ENCODE results near the gene SBNO1. TPM values are rescaled to one million over a fixed set of nuclear protein-coding genes. Genes with fewer than 3 reads are reported as not detected.
"Not testable (repeated sequence)": the region's sequence is repeated elsewhere in the genome, so short reads cannot be mapped to it uniquely, and the experiment has no call there.

SBNO1 gene
- total RNA-seq (2021) (54.9 and 58.6 TPM in 2 replicates), Bru-seq, nascent RNA (percentile 83 among the genes with signal in this experiment), BruChase-seq, experiment 1, labeled RNA remaining after a 2-hour chase (percentile 93 among the genes with signal in this experiment), BruChase-seq, experiment 2, labeled RNA remaining after a 6-hour chase (percentile 94 among the genes with signal in this experiment)
- long read RNA-seq, full-length matches to known transcripts, result 19 of 58 reads
- long read RNA-seq, partial matches to known transcripts, result 21 of 58 reads
- long read RNA-seq, other reads (novel, unspliced or antisense), result 18 of 58 reads

- Histone ChIP-seq H3K27ac (ENCODE audit: low read depth, low read length, poor library complexity, severe bottlenecking) (peak within 1 kb of the TSS; percentile 86), H3K27me3 (replicated peaks; ENCODE audit: insufficient read depth, low read depth, low read length, poor library complexity) (no peaks in the 10 kb centered on the region), H3K36me3 (ENCODE audit: insufficient read depth, low read length, poor library complexity, severe bottlenecking) (peaks cover 3% of the 10 kb centered on the region), H3K4me3 (ENCODE audit: low read depth, low read length, poor library complexity, severe bottlenecking) (peak within 1 kb of the TSS; percentile 94), H3K4me1 (ENCODE audit: insufficient read depth, low read length, poor library complexity, severe bottlenecking) (peaks cover 6% of the 10 kb centered on the region), H3K9me3 (ENCODE audit: low read depth, low read length, poor library complexity, severe bottlenecking) (no peaks in the 10 kb centered on the region)
- TF ChIP-seq EZH2 (IDR thresholded peaks at IDR 0.05; ENCODE audit: borderline replicate concordance, low read depth, low read length, poor library complexity, severe bottlenecking), result no peak
- TF ChIP-seq, protein P1, sequence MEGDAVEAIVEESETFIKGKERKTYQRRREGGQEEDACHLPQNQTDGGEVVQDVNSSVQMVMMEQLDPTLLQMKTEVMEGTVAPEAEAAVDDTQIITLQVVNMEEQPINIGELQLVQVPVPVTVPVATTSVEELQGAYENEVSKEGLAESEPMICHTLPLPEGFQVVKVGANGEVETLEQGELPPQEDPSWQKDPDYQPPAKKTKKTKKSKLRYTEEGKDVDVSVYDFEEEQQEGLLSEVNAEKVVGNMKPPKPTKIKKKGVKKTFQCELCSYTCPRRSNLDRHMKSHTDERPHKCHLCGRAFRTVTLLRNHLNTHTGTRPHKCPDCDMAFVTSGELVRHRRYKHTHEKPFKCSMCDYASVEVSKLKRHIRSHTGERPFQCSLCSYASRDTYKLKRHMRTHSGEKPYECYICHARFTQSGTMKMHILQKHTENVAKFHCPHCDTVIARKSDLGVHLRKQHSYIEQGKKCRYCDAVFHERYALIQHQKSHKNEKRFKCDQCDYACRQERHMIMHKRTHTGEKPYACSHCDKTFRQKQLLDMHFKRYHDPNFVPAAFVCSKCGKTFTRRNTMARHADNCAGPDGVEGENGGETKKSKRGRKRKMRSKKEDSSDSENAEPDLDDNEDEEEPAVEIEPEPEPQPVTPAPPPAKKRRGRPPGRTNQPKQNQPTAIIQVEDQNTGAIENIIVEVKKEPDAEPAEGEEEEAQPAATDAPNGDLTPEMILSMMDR (conservative IDR thresholded peaks at IDR 0.05; ENCODE audit: low read depth, low read length), result no peak
- ChIA-PET CTCF (interaction anchor here (1.5 kb wide), 1 partner anchor 19 kb away, joined by 11 read pairs; the partner anchor contains the start of gene KMT5A), POLR2A (ENCODE audit: low non-redundant PET) (interaction anchor here (0.9 to 1.5 kb wide), 2 partner anchors 19 to 238 kb away, joined by 8 to 10 read pairs; partner anchors contain the start of gene KMT5A)
- DNase-seq (ENCODE audit: low spot score), result peak; percentile 94
- no TSS peak for BruUV-seq (replicated peaks)
- intact Hi-C loops (cut with micrococcal nuclease; ENCODE audit: unreplicated experiment), result loop anchor here (2.0 kb wide), 1 partner anchor 20 kb away; the partner anchor contains the start of gene KMT5A
Observed at GRCh38 chr12:123364532-123365024, at the start of gene SBNO1. Gene SBNO1 (minus strand): TSS chr12:123364847. CDS start chr12:123350441, 14,406 bp downstream.

GRCh38 chr12:123410041-123410412 is 45.4 kb upstream of the SBNO1 start:
- TF ChIP-seq, protein P1 (conservative IDR thresholded peaks at IDR 0.05; ENCODE audit: low read depth, low read length), result no peak
- TF ChIP-seq EZH2 (IDR thresholded peaks at IDR 0.05; ENCODE audit: borderline replicate concordance, low read depth, low read length, poor library complexity, severe bottlenecking), result no peak
- Histone ChIP-seq H3K27me3 (replicated peaks; ENCODE audit: insufficient read depth, low read depth, low read length, poor library complexity) (no peaks in the 10 kb centered on the region), H3K4me1 (ENCODE audit: insufficient read depth, low read length, poor library complexity, severe bottlenecking) (no peaks in the 10 kb centered on the region), H3K9me3 (ENCODE audit: low read depth, low read length, poor library complexity, severe bottlenecking) (no peaks in the 10 kb centered on the region), H3K36me3 (ENCODE audit: insufficient read depth, low read length, poor library complexity, severe bottlenecking) (peaks cover 28% of the 10 kb centered on the region), H3K4me3 (ENCODE audit: low read depth, low read length, poor library complexity, severe bottlenecking) (no peak overlapping the region), H3K27ac (ENCODE audit: low read depth, low read length, poor library complexity, severe bottlenecking) (no peak overlapping the region)
- ChIA-PET CTCF (no interaction called here), POLR2A (ENCODE audit: low non-redundant PET) (no interaction called here)
- no TSS peak for BruUV-seq (replicated peaks)
- intact Hi-C loops (cut with micrococcal nuclease; ENCODE audit: unreplicated experiment), result no loop called here
- DNase-seq (ENCODE audit: low spot score), result no peak

GRCh38 chr12:123409284-123410040 is 44.8 kb upstream of the SBNO1 start:
- DNase-seq (ENCODE audit: low spot score); intact Hi-C loops (cut with micrococcal nuclease; ENCODE audit: unreplicated experiment); BruUV-seq (replicated peaks); H3K4me1 ChIP-seq (ENCODE audit: insufficient read depth, low read length, poor library complexity, severe bottlenecking); H3K27me3 ChIP-seq (replicated peaks; ENCODE audit: insufficient read depth, low read depth, low read length, poor library complexity); H3K4me3 ChIP-seq (ENCODE audit: low read depth, low read length, poor library complexity, severe bottlenecking); H3K27ac ChIP-seq (ENCODE audit: low read depth, low read length, poor library complexity, severe bottlenecking); H3K9me3 ChIP-seq (ENCODE audit: low read depth, low read length, poor library complexity, severe bottlenecking); CTCF ChIA-PET: not testable (repeated sequence)
- POLR2A ChIA-PET (ENCODE audit: low non-redundant PET), result interaction anchor here (0.7 kb wide), 1 partner anchor 18 kb away, joined by 13 read pairs; no protein-coding TSS in a partner anchor
- peaks cover 34% of the 10 kb centered on the region for H3K36me3 ChIP-seq (ENCODE audit: insufficient read depth, low read length, poor library complexity, severe bottlenecking)

- BruUV-seq (replicated peaks), result TSS peak; percentile 55
- CTCF ChIA-PET, result not testable (repeated sequence)
Observed at GRCh38 chr12:123408619-123409018, 44.0 kb upstream of the SBNO1 start.

DNA sequence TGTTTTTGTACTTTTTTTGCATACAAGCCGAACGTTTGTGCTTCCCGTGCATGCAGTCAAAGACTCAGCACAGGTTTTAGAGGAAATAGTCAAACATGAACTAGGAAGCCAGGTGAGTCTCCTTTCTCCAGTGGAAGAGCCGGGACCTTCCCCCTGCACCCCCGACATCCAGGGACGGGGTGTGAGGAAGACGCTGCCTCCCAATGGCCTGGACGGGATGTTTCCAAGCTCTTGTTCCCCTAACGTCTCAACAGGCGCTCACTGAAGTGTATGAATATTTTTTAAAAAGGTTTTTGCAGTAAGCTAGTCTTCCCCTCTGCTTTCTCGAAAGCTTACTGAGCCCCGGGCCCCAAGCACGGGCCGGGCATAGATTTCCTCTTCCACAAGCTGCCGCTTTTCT is 43.3 kb upstream of the SBNO1 start:
- DNase-seq (ENCODE audit: low spot score); H3K4me3 ChIP-seq (ENCODE audit: low read depth, low read length, poor library complexity, severe bottlenecking); H3K4me1 ChIP-seq (ENCODE audit: insufficient read depth, low read length, poor library complexity, severe bottlenecking); H3K9me3 ChIP-seq (ENCODE audit: low read depth, low read length, poor library complexity, severe bottlenecking); H3K27ac ChIP-seq (ENCODE audit: low read depth, low read length, poor library complexity, severe bottlenecking); H3K27me3 ChIP-seq (replicated peaks; ENCODE audit: insufficient read depth, low read depth, low read length, poor library complexity); POLR2A ChIA-PET (ENCODE audit: low non-redundant PET); CTCF ChIA-PET; BruUV-seq (replicated peaks); intact Hi-C loops (cut with micrococcal nuclease; ENCODE audit: unreplicated experiment): not testable (repeated sequence)
- peaks cover 48% of the 10 kb centered on the region for H3K36me3 ChIP-seq (ENCODE audit: insufficient read depth, low read length, poor library complexity, severe bottlenecking)

More at GRCh38 chr12:123408619-123409018, 44.0 kb upstream of the SBNO1 start:
- DNase-seq (ENCODE audit: low spot score); H3K9me3 ChIP-seq (ENCODE audit: low read depth, low read length, poor library complexity, severe bottlenecking); POLR2A ChIA-PET (ENCODE audit: low non-redundant PET); intact Hi-C loops (cut with micrococcal nuclease; ENCODE audit: unreplicated experiment); H3K27me3 ChIP-seq (replicated peaks; ENCODE audit: insufficient read depth, low read depth, low read length, poor library complexity); H3K27ac ChIP-seq (ENCODE audit: low read depth, low read length, poor library complexity, severe bottlenecking); H3K4me3 ChIP-seq (ENCODE audit: low read depth, low read length, poor library complexity, severe bottlenecking); H3K4me1 ChIP-seq (ENCODE audit: insufficient read depth, low read length, poor library complexity, severe bottlenecking): not testable (repeated sequence)
- peaks cover 42% of the 10 kb centered on the region for H3K36me3 ChIP-seq (ENCODE audit: insufficient read depth, low read length, poor library complexity, severe bottlenecking)

All from A673 (cell line).